ENCODE results near the gene C2orf66. TPM values are rescaled to one million over a fixed set of nuclear protein-coding genes. Genes with fewer than 3 reads are reported as not detected.

The C2orf66 gene
- total RNA-seq, 2 donors from 2014 or later, result 0.32 TPM; not detected in 1

- DNase-seq (ENCODE audit: low spot score), result no peak
- H3K36me3 ChIP-seq, result no peaks in the 10 kb centered on the region
- H3K4me1 ChIP-seq (replicated peaks), result no peaks in the 10 kb centered on the region
- H3K27ac ChIP-seq, result no peak overlapping the region
- TF ChIP-seq POLR2A (IDR thresholded peaks at IDR 0.05) (no peak), POLR2AphosphoS5 (IDR thresholded peaks at IDR 0.05) (no peak), CTCF (IDR thresholded peaks at IDR 0.05) (no peak)
- intact Hi-C loops (cut with DNase I), result no loop called here
- no peaks in the 10 kb centered on the region for H3K9me3 ChIP-seq
- no peaks in the 10 kb centered on the region for H3K27me3 ChIP-seq (replicated peaks; ENCODE audit: insufficient read depth)
- H3K4me3 ChIP-seq, result no peak overlapping the region
Observed at GRCh38 chr2:196846295-196846694, 37.1 kb upstream of the C2orf66 start.

DNA sequence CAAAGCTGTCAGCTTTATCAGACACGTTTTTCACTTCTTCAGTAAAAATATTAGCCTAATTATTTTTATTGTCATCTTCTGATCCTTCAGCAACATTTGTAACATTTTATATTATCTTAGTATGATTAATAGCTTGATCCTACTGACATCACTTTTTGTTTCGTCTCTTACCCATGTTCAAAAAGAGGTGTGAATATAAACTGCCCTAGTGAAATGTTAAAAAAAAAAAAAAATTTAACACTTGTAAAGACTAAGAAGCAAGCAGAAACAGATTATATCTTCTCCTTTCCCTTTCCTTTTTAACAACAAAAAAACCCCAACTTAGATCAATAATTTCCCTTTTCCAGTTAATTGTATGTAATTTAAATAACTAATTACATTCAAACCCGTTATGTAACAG is 36.2 kb upstream of the C2orf66 start:
- intact Hi-C loops (cut with DNase I), result no loop called here
- WGBS, result 86% methylated on average over 3 of the region's 3 CpGs
- TF ChIP-seq POLR2AphosphoS5 (IDR thresholded peaks at IDR 0.05) (no peak), CTCF (IDR thresholded peaks at IDR 0.05) (no peak), POLR2A (IDR thresholded peaks at IDR 0.05) (no peak)
- no peaks in the 10 kb centered on the region for H3K27me3 ChIP-seq (replicated peaks; ENCODE audit: insufficient read depth)
- H3K4me3 ChIP-seq, result no peak overlapping the region
- no peak for DNase-seq (ENCODE audit: low spot score)
- H3K36me3 ChIP-seq, result no peaks in the 10 kb centered on the region
- H3K27ac ChIP-seq, result no peak overlapping the region
- no peaks in the 10 kb centered on the region for H3K4me1 ChIP-seq (replicated peaks)
- no peaks in the 10 kb centered on the region for H3K9me3 ChIP-seq

DNA sequence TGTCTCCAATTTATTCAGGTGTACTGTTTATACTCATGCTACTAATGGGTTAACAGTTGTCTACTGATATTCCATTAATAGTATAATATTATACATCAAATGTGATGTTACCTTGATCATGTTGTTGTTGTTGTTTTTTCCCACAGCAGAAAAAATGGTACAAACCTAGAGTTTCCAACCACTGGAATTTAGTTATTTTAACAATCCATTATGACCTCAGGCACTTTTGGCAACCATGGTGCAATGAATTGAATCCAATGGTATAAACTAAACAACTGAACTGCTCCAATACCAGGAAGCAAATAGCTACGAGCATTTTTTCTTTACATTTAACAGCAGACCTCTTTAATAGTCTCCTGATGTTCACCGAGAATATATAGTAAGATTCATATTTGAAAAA is 31.0 kb upstream of the C2orf66 start:
- 85% methylated on average over 2 of the region's 2 CpGs for WGBS
- Histone ChIP-seq H3K27me3 (replicated peaks; ENCODE audit: insufficient read depth) (no peaks in the 10 kb centered on the region), H3K27ac (no peak overlapping the region), H3K4me3 (no peak overlapping the region), H3K9me3 (no peaks in the 10 kb centered on the region), H3K4me1 (replicated peaks) (no peaks in the 10 kb centered on the region), H3K36me3 (no peaks in the 10 kb centered on the region)
- DNase-seq (ENCODE audit: low spot score), result no peak
- intact Hi-C loops (cut with DNase I), result no loop called here
- no peak for TF ChIP-seq POLR2AphosphoS5 (IDR thresholded peaks at IDR 0.05)
- no peak for TF ChIP-seq CTCF (IDR thresholded peaks at IDR 0.05)
- TF ChIP-seq POLR2A (IDR thresholded peaks at IDR 0.05), result no peak

DNA sequence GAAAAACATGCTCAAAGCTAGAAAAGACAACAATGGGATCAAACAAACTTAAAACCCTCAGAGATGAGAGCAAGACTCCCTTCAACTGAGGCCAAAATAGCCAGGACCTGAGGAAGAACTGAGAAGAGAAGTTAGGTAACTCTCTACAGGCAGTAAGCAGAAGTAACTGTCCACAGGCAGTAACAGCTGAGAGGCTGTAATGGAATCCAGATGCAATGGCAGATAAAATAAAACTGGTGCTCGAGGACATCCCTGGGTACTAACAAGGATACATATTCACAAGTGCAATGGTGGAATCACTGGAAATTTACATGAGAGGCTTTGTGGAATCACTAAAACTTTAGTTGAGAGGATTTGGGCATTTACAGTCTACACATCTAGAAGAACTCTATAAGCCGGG is 30.4 kb upstream of the C2orf66 start:
- no peaks in the 10 kb centered on the region for H3K27me3 ChIP-seq (replicated peaks; ENCODE audit: insufficient read depth)
- intact Hi-C loops (cut with DNase I), result no loop called here
- 78% methylated on average over 2 of the region's 2 CpGs for WGBS

More for the DNA sequence above, 30.4 kb upstream of the C2orf66 start:
- no peak for DNase-seq (ENCODE audit: low spot score)
- Histone ChIP-seq H3K4me1 (replicated peaks) (no peaks in the 10 kb centered on the region), H3K9me3 (no peaks in the 10 kb centered on the region), H3K36me3 (no peaks in the 10 kb centered on the region), H3K4me3 (no peak overlapping the region), H3K27ac (no peak overlapping the region)
- TF ChIP-seq CTCF (IDR thresholded peaks at IDR 0.05), result no peak
- TF ChIP-seq POLR2AphosphoS5 (IDR thresholded peaks at IDR 0.05), result no peak
- TF ChIP-seq POLR2A (IDR thresholded peaks at IDR 0.05), result no peak
